Erythroblast (primary cell): ENCODE results near the gene PIK3CG.

Experiments
- GATA1 ChIP-seq: IDR thresholded peaks from 2 replicates; pipeline ENCODE4 v1.6.1; 2011; ENCODE audit warnings: low read depth, mild to moderate bottlenecking, control low read depth, low read length, moderate library complexity
- POLR2A ChIP-seq: IDR thresholded peaks from 2 replicates; pipeline ENCODE4 v1.6.1; 2011; ENCODE audit warnings: mild to moderate bottlenecking, low read length

DNA sequence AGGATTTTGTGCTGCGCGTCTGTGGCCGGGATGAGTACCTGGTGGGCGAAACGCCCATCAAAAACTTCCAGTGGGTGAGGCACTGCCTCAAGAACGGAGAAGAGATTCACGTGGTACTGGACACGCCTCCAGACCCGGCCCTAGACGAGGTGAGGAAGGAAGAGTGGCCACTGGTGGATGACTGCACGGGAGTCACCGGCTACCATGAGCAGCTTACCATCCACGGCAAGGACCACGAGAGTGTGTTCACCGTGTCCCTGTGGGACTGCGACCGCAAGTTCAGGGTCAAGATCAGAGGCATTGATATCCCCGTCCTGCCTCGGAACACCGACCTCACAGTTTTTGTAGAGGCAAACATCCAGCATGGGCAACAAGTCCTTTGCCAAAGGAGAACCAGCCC lies 3.3 kb downstream of the PIK3CG start:
- no peak for TF ChIP-seq POLR2A
- no peak for TF ChIP-seq GATA1
